Left ventricle myocardium inferior (tissue), 1 donor: ENCODE data around the gene PLCB1. TPM values are rescaled to one million over a fixed set of nuclear protein-coding genes. Genes with fewer than 3 reads are reported as not detected.
A peak's percentile ranks its signal among the peaks of the same experiment; 100 is the strongest.

Source experiments
- DNase-seq: peaks from one replicate; pipeline ENCODE4 v3.0.0-alpha.2; 2020
- H3K27ac ChIP-seq: fragments of 200-600 bp; replicated peaks from 2 replicates; pipeline ENCODE4 v1.8.0; 2021
- H3K27me3 ChIP-seq: fragments of 200-600 bp; 2 replicates; pipeline ENCODE4 v1.8.0; 2021; ENCODE audit warnings: low read depth
- H3K36me3 ChIP-seq: fragments of 200-600 bp; 2 replicates; pipeline ENCODE4 v1.8.0; 2021
- H3K4me1 ChIP-seq: fragments of 200-600 bp; 2 replicates; pipeline ENCODE4 v1.8.0; 2021
- H3K4me3 ChIP-seq: fragments of 200-600 bp; 2 replicates; pipeline ENCODE4 v1.8.0; 2021; ENCODE audit warnings: mild to moderate bottlenecking, moderate library complexity
- H3K9me3 ChIP-seq: fragments of 200-600 bp; replicated peaks from 2 replicates; pipeline ENCODE4 v1.8.0; 2021
- CTCF ChIP-seq: fragments of 200-600 bp; IDR thresholded peaks from 2 replicates; pipeline ENCODE4 v1.8.0; 2021; ENCODE audit warnings: antibody characterized with exemption, mild to moderate bottlenecking, borderline replicate concordance
- intact Hi-C: fragments of 100-400 bp; cut with micrococcal nuclease; formaldehyde crosslinking; loops from one replicate; pipeline ENCODE4 v1.11.0; 2022
- total RNA-seq: library from RNA; stranded (reverse); fragmentation: NEBNext Ultra II Directional; extraction: Animal tissue kit (Norgen Biotek cat#: 25700); gene quantifications from one replicate; pipeline ENCODE4 v1.2.1, GENCODE V29; 2021
- donor health status: DM: no; HTN: yes; CAD: no; lungs with severe emphysema.

The PLCB1 gene
- total RNA-seq, 1 donor from 2014 or later = 6.0 TPM

GRCh38 chr20:8774412-8774811, 642.3 kb downstream of the PLCB1 start:
- Histone ChIP-seq H3K36me3 (peaks cover 6% of the 10 kb centered on the region), H3K4me1 (no peaks in the 10 kb centered on the region), H3K4me3 (no peak overlapping the region), H3K27ac (no peak overlapping the region), H3K27me3 (no peaks in the 10 kb centered on the region), H3K9me3 (no peaks in the 10 kb centered on the region)
- intact Hi-C loops = no loop called here
- TF ChIP-seq CTCF = no peak
- no peak for DNase-seq

- Histone ChIP-seq H3K4me1 (no peaks in the 10 kb centered on the region), H3K27ac (no peak overlapping the region), H3K36me3 (peaks cover 6% of the 10 kb centered on the region)
These were observed 645.8 kb downstream of the PLCB1 start for GRCh38 chr20:8777911-8778310.

GRCh38 chr20:8778387-8778786, 646.3 kb downstream of the PLCB1 start:
- no peak for TF ChIP-seq CTCF
- DNase-seq = no peak
- H3K36me3 ChIP-seq = peaks cover 6% of the 10 kb centered on the region
- H3K27me3 ChIP-seq = no peaks in the 10 kb centered on the region
- H3K4me1 ChIP-seq = no peaks in the 10 kb centered on the region
- H3K27ac ChIP-seq = no peak overlapping the region
- no peak overlapping the region for H3K4me3 ChIP-seq
- intact Hi-C loops = no loop called here
- H3K9me3 ChIP-seq = no peaks in the 10 kb centered on the region

More at GRCh38 chr20:8777911-8778310, 645.8 kb downstream of the PLCB1 start:
- intact Hi-C loops = no loop called here
- no peak for DNase-seq
- TF ChIP-seq CTCF = no peak
- no peak overlapping the region for H3K4me3 ChIP-seq
- H3K27me3 ChIP-seq = no peaks in the 10 kb centered on the region
- H3K9me3 ChIP-seq = no peaks in the 10 kb centered on the region

- H3K9me3 ChIP-seq = no peaks in the 10 kb centered on the region
- intact Hi-C loops = no loop called here
- DNase-seq = no peak
- TF ChIP-seq CTCF = no peak
- H3K27ac ChIP-seq = no peak overlapping the region
- H3K27me3 ChIP-seq = no peaks in the 10 kb centered on the region
- no peaks in the 10 kb centered on the region for H3K36me3 ChIP-seq
- no peaks in the 10 kb centered on the region for H3K4me1 ChIP-seq
- H3K4me3 ChIP-seq = no peak overlapping the region
These were observed 648.8 kb downstream of the PLCB1 start for GRCh38 chr20:8780915-8781314.

GRCh38 chr20:8782804-8783203, 650.7 kb downstream of the PLCB1 start:
- no peaks in the 10 kb centered on the region for H3K9me3 ChIP-seq
- no peak for TF ChIP-seq CTCF
- peak overlapping the region; percentile 36 for H3K27ac ChIP-seq
- no peak overlapping the region for H3K4me3 ChIP-seq
- no peaks in the 10 kb centered on the region for H3K36me3 ChIP-seq
- intact Hi-C loops = no loop called here
- H3K27me3 ChIP-seq = no peaks in the 10 kb centered on the region
- H3K4me1 ChIP-seq = no peaks in the 10 kb centered on the region
- no peak for DNase-seq

GRCh38 chr20:8783734-8784133, 651.7 kb downstream of the PLCB1 start:
- Histone ChIP-seq H3K9me3 (no peaks in the 10 kb centered on the region), H3K4me3 (no peak overlapping the region), H3K36me3 (no peaks in the 10 kb centered on the region), H3K27me3 (no peaks in the 10 kb centered on the region), H3K27ac (no peak overlapping the region), H3K4me1 (no peaks in the 10 kb centered on the region)
- DNase-seq = no peak
- TF ChIP-seq CTCF = no peak
- intact Hi-C loops = no loop called here
